HS-5 (cell line): ENCODE data around the gene WBP1L.
"Not testable (repeated sequence)": the region's sequence is repeated elsewhere in the genome, so short reads cannot be mapped to it uniquely, and the experiment has no call there.

ENCODE experiments used
- DNase-seq: peaks from one replicate; pipeline ENCODE4 v3.0.0-alpha.2; 2012; ENCODE audit warnings: low read depth

The WBP1L gene

GRCh38 chr10:102723989-102724388 is 19.8 kb upstream of the WBP1L start:
- DNase-seq: no peak

GRCh38 chr10:102726274-102726673 is 17.5 kb upstream of the WBP1L start:
- DNase-seq: no peak

- no peak for DNase-seq
Observed at GRCh38 chr10:102727037-102727818, 16.5 kb upstream of the WBP1L start.

- DNase-seq: no peak
Observed at GRCh38 chr10:102729029-102730026, 14.4 kb upstream of the WBP1L start.

GRCh38 chr10:102731222-102731800 is 12.4 kb upstream of the WBP1L start:
- DNase-seq: no peak

- DNase-seq: no peak
Observed at GRCh38 chr10:102732661-102733060, 11.1 kb upstream of the WBP1L start.

- no peak for DNase-seq
Observed at GRCh38 chr10:102735065-102735562, 8.6 kb upstream of the WBP1L start.

GRCh38 chr10:102738692-102739121 is 5.0 kb upstream of the WBP1L start:
- DNase-seq: no peak

- no peak for DNase-seq
Observed at GRCh38 chr10:102740229-102740628, 3.5 kb upstream of the WBP1L start.

- DNase-seq: no peak
Observed at GRCh38 chr10:102741726-102742237, 2.0 kb upstream of the WBP1L start.

GRCh38 chr10:102742313-102742712 is 1.4 kb upstream of the WBP1L start:
- not testable (repeated sequence) for DNase-seq

GRCh38 chr10:102743078-102743587 is 615 bp upstream of the WBP1L start:
- no peak for DNase-seq

GRCh38 chr10:102744374-102745051 is 765 bp downstream of the WBP1L start:
- no peak for DNase-seq

GRCh38 chr10:102745157-102745556 is 1.4 kb downstream of the WBP1L start:
- DNase-seq: no peak

- DNase-seq: no peak
Observed at GRCh38 chr10:102752266-102752930, 8.7 kb downstream of the WBP1L start.

GRCh38 chr10:102752934-102753664 is 9.4 kb downstream of the WBP1L start:
- DNase-seq: no peak

GRCh38 chr10:102753718-102754117 is 10.0 kb downstream of the WBP1L start:
- no peak for DNase-seq

- no peak for DNase-seq
Observed at GRCh38 chr10:102757323-102757722, 13.6 kb downstream of the WBP1L start.

GRCh38 chr10:102758240-102758932 is 14.6 kb downstream of the WBP1L start:
- no peak for DNase-seq
